MM.1S (cell line): ENCODE data around the gene RELN.

Source experiments
- EZH2 ChIP-seq: fragments of 300-600 bp; sonication (generic); optimal IDR thresholded peaks from 2 replicates; pipeline ENCODE3; 2017; ENCODE audit warnings: low read depth, mild to moderate bottlenecking, antibody characterized with exemption, low read length, mixed read lengths
- EZH2phosphoT487 ChIP-seq: fragments of 300-600 bp; sonication (generic); IDR thresholded peaks from 2 replicates; pipeline ENCODE4 v1.6.1; 2018; ENCODE audit warnings: antibody characterized with exemption, low read length
- TF ChIP-seq, protein P1 (sequence below): fragments of 300-600 bp; sonication (generic); IDR thresholded peaks from 2 replicates; pipeline ENCODE4 v1.5.1; 2016; ENCODE audit warnings: antibody characterized with exemption, low read length, mixed read lengths

DNA sequence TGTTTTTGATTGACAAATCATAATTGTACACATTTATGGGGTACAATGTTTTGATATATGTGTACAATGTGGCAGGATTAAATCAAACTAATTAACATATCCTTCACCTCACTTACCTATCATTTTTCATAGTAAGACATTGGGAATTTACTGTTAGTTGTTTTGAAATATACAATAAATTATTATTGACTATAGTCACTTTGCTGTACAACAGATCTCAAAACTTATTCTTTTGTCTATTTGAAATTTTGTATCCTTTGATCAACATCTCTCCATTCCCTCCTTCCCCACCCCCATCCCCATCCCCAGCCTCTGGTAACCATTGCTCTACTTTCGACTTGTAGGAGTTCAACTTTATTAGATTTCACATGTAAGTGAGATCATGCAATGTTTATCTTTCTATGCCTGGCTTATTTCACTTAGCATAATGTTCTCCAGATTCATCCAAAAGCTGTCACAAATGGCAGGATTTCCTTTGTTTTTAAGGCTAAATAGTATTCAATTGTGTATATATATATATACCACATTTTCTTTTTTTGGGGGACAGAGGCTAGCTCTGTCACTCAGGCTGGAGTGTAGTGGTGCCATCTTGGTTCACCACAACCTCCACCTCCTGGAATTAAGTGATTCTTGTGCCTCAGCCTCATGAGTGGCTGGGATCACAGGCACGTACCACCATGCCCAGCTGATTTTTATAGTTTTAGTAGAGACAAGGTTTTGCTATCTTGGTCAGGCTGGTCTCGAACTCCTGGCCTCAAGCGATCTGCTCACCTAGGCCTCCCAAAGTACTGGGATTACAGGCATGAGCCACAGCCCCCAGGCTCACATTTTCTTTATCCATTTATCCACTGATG is 520.1 kb downstream of the RELN start:
- TF ChIP-seq, protein P1, sequence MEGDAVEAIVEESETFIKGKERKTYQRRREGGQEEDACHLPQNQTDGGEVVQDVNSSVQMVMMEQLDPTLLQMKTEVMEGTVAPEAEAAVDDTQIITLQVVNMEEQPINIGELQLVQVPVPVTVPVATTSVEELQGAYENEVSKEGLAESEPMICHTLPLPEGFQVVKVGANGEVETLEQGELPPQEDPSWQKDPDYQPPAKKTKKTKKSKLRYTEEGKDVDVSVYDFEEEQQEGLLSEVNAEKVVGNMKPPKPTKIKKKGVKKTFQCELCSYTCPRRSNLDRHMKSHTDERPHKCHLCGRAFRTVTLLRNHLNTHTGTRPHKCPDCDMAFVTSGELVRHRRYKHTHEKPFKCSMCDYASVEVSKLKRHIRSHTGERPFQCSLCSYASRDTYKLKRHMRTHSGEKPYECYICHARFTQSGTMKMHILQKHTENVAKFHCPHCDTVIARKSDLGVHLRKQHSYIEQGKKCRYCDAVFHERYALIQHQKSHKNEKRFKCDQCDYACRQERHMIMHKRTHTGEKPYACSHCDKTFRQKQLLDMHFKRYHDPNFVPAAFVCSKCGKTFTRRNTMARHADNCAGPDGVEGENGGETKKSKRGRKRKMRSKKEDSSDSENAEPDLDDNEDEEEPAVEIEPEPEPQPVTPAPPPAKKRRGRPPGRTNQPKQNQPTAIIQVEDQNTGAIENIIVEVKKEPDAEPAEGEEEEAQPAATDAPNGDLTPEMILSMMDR, result no peak
- no peak for TF ChIP-seq EZH2
- TF ChIP-seq EZH2phosphoT487, result no peak
